Activated naive CD4-positive, alpha-beta T cell treated with anti-CD3 and anti-CD28 coated beads, Interleukin-2, amount 50 U/mL, for 16 hours (primary cell): ENCODE results near the gene WDR12.
"Not testable (repeated sequence)": the region's sequence is repeated elsewhere in the genome, so short reads cannot be mapped to it uniquely, and the experiment has no call there.

Source experiments
- DNase-seq: peaks from one replicate; pipeline ENCODE4 v3.0.0-alpha.2; 2020

Gene WDR12

GRCh38 chr2:202883987-202884675, 27.3 kb downstream of the WDR12 start:
- no peak for DNase-seq

GRCh38 chr2:202881570-202881969, 29.9 kb downstream of the WDR12 start:
- DNase-seq: no peak

- no peak for DNase-seq
Observed at GRCh38 chr2:202877699-202878098, 33.8 kb downstream of the WDR12 start.

- DNase-seq: peak; percentile 63
Observed at GRCh38 chr2:202871300-202872141, 40.0 kb downstream of the WDR12 start, which contains the start of gene ICA1L. ICA1L (minus strand) TSS chr2:202871766; CDS start chr2:202829009, 42,757 bp downstream.

GRCh38 chr2:202870431-202871299, 40.8 kb downstream of the WDR12 start:
- DNase-seq: peak; percentile 74

GRCh38 chr2:202861987-202862386, 49.5 kb downstream of the WDR12 start:
- DNase-seq: no peak

GRCh38 chr2:202858601-202859000, 52.9 kb downstream of the WDR12 start:
- DNase-seq: no peak

GRCh38 chr2:202849343-202849742, 62.1 kb downstream of the WDR12 start:
- DNase-seq: not testable (repeated sequence)

GRCh38 chr2:202848813-202849212, 62.7 kb downstream of the WDR12 start:
- no peak for DNase-seq

- DNase-seq: no peak
Observed at GRCh38 chr2:202847693-202848524, 63.6 kb downstream of the WDR12 start.

GRCh38 chr2:202844656-202845055, 66.8 kb downstream of the WDR12 start:
- no peak for DNase-seq

GRCh38 chr2:202842690-202843089, 68.8 kb downstream of the WDR12 start:
- DNase-seq: no peak

- DNase-seq: no peak
Observed at GRCh38 chr2:202841090-202841867, 70.2 kb downstream of the WDR12 start.

GRCh38 chr2:202831242-202832220, 79.9 kb downstream of the WDR12 start:
- peak; percentile 35 for DNase-seq

GRCh38 chr2:202824901-202825300, 86.6 kb downstream of the WDR12 start:
- no peak for DNase-seq
